OCI-LY7 (cell line): ENCODE results near the gene SEMA6D. TPM values are rescaled to one million over a fixed set of nuclear protein-coding genes. Genes with fewer than 3 reads are reported as not detected.

ENCODE experiments used
- BruUV-seq: library from RNA; stranded (reverse); fragments of 400-500 nt; replicated peaks from 2 replicates; lab custom pipeline; 2021; lab: Mats Ljungman, UMichigan
- CTCF ChIA-PET: fragments of 300-600 bp; sonication (Branson Sonifier 250); formaldehyde crosslinking; loops from one replicate; lab custom pipeline; 2022; ENCODE audit warnings: antibody characterized with exemption; ENCODE audit not compliant: unreplicated experiment; lab: Charles Lee
- POLR2A ChIA-PET: fragments of 300-600 bp; sonication (Branson Sonifier 250); formaldehyde crosslinking; loops from one replicate; lab custom pipeline; 2022; ENCODE audit warnings: antibody characterized with exemption; lab: Charles Lee
- DNase-seq: peaks from one replicate; pipeline ENCODE4 v3.0.0-alpha.2; 2015; ENCODE audit warnings: low spot score
- H2AFZ ChIP-seq: fragments of 200-600 bp; sonication (generic), shearing (Covaris generic); 2 replicates; pipeline ENCODE4 v1.6.1; 2014; ENCODE audit warnings: mild to moderate bottlenecking, antibody characterized with exemption, low read length, moderate library complexity
- H3K27ac ChIP-seq: fragments of 200-600 bp; sonication (generic); 2 replicates; pipeline ENCODE4 v1.5.1; 2014; ENCODE audit warnings: mixed run types, low read depth, mild to moderate bottlenecking, moderate library complexity, low read length, inconsistent platforms; ENCODE audit not compliant: poor library complexity, severe bottlenecking
- H3K36me3 ChIP-seq: fragments of 200-600 bp; sonication (generic); 2 replicates; pipeline ENCODE4 v1.6.1; 2014; ENCODE audit warnings: mild to moderate bottlenecking, antibody characterized with exemption, low read length, moderate library complexity, mixed read lengths; ENCODE audit not compliant: insufficient read depth
- H3K4me1 ChIP-seq: fragments of 200-600 bp; sonication (generic); 2 replicates; pipeline ENCODE4 v1.5.1; 2014; ENCODE audit warnings: mild to moderate bottlenecking, low read length; ENCODE audit not compliant: insufficient read depth, poor library complexity, severe bottlenecking
- H3K4me2 ChIP-seq: fragments of 200-600 bp; sonication (generic); 2 replicates; pipeline ENCODE4 v1.6.1; 2014; ENCODE audit warnings: mild to moderate bottlenecking, low read length
- H3K4me3 ChIP-seq: fragments of 200-600 bp; sonication (generic); 2 replicates; pipeline ENCODE4 v1.5.1; 2014; ENCODE audit warnings: mild to moderate bottlenecking, low read depth, low read length; ENCODE audit not compliant: poor library complexity, severe bottlenecking
- H3K79me2 ChIP-seq: fragments of 200-600 bp; sonication (generic); 2 replicates; pipeline ENCODE4 v1.6.1; 2016; ENCODE audit warnings: low read depth, mild to moderate bottlenecking, low read length, moderate library complexity, mixed read lengths; ENCODE audit not compliant: insufficient read depth
- H3K9me2 ChIP-seq: fragments of 200-600 bp; sonication (generic); 2 replicates; pipeline ENCODE4 v1.6.1; 2016; ENCODE audit warnings: mild to moderate bottlenecking, low read length, mixed read lengths; ENCODE audit not compliant: insufficient read depth
- H3K9me3 ChIP-seq: fragments of 200-600 bp; sonication (generic); 2 replicates; pipeline ENCODE4 v1.6.1; 2014; ENCODE audit warnings: mild to moderate bottlenecking, mixed run types, low read length, mixed read lengths
- H4K20me1 ChIP-seq: fragments of 200-600 bp; sonication (generic); 2 replicates; pipeline ENCODE4 v1.6.1; 2014; ENCODE audit warnings: mild to moderate bottlenecking, antibody characterized with exemption, low read length, moderate library complexity, mixed read lengths; ENCODE audit not compliant: insufficient read depth
- CTCF ChIP-seq: fragments of 200-600 bp; sonication (generic); conservative IDR thresholded peaks from 2 replicates; pipeline ENCODE4 v1.5.1; 2014; ENCODE audit warnings: mild to moderate bottlenecking, antibody characterized with exemption, low read length, moderate library complexity, mixed read lengths
- EZH2phosphoT487 ChIP-seq: fragments of 200-600 bp; sonication (generic); IDR thresholded peaks from 2 replicates; pipeline ENCODE4 v1.6.1; 2018; ENCODE audit warnings: low read depth, borderline replicate concordance, mild to moderate bottlenecking, mixed run types, antibody characterized with exemption, low read length, moderate library complexity, mixed read lengths
- intact Hi-C: fragments of 100-400 bp; cut with micrococcal nuclease; formaldehyde crosslinking; loops from one replicate; pipeline ENCODE4 v1.10.0; 2022; ENCODE audit not compliant: unreplicated experiment
- total RNA-seq, 2 experiments: library from RNA; depleted of rRNA in 1 of 2; stranded (reverse); fragments of >200 nt in 1 of 2; shearing (Covaris generic) in 1 of 2; gene quantifications; 2 replicates each; pipeline ENCODE4 v1.2.3, GENCODE V29; 2014 to 2022

SEMA6D gene
- total RNA-seq, 2 experiments from 2014 or later = not detected

GRCh38 chr15:47724346-47724745 lies 7.0 kb downstream of the SEMA6D start:
- H3K36me3 ChIP-seq = no peaks in the 10 kb centered on the region
- no peak overlapping the region for H3K4me3 ChIP-seq
- no peak for DNase-seq
- no peaks in the 10 kb centered on the region for H3K79me2 ChIP-seq
- no peak overlapping the region for H3K27ac ChIP-seq
- no peaks in the 10 kb centered on the region for H4K20me1 ChIP-seq
- no peak for TF ChIP-seq EZH2phosphoT487
- no TSS peak for BruUV-seq
- no peaks in the 10 kb centered on the region for H3K4me1 ChIP-seq
- H3K4me2 ChIP-seq = no peak overlapping the region
- H3K9me3 ChIP-seq = no peaks in the 10 kb centered on the region
- ChIA-PET CTCF (no interaction called here), POLR2A (interaction anchor here (0.6 kb wide), 1 partner anchor 201 kb away, joined by 5 read pairs; no protein-coding TSS in a partner anchor)
- intact Hi-C loops = no loop called here
- H3K9me2 ChIP-seq = no peaks in the 10 kb centered on the region
- H2AFZ ChIP-seq = no peak overlapping the region

DNA sequence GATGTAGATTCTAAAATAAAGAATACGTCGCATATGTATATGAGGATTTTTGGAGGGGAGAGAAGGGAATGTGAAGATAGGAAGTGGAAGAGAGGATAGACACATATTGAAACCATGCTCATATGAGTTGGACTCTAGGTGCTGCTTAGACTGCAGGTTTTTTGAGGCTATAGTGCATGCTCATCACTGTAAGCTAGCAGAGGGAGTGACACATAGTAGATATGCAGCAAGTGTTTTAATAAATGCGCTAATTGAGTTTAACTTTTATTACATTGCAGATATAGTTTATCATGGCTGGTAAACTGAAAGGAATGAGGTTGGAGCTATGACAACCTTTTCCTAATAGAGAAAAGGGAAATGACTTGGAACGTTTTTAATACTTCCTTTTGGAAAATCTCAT lies 7.7 kb downstream of the SEMA6D start:
- Histone ChIP-seq H4K20me1 (no peaks in the 10 kb centered on the region), H3K4me1 (no peaks in the 10 kb centered on the region), H3K4me2 (no peak overlapping the region), H3K79me2 (no peaks in the 10 kb centered on the region), H3K27ac (no peak overlapping the region), H3K36me3 (no peaks in the 10 kb centered on the region), H3K9me2 (no peaks in the 10 kb centered on the region), H3K4me3 (no peak overlapping the region), H2AFZ (no peak overlapping the region), H3K9me3 (no peaks in the 10 kb centered on the region)
- BruUV-seq = no TSS peak
- no peak for DNase-seq
- TF ChIP-seq EZH2phosphoT487 = no peak
- no peak for TF ChIP-seq CTCF
- intact Hi-C loops = no loop called here
- ChIA-PET CTCF (no interaction called here), POLR2A (no interaction called here)

GRCh38 chr15:47725906-47726305 lies 8.6 kb downstream of the SEMA6D start:
- no TSS peak for BruUV-seq
- no peaks in the 10 kb centered on the region for H3K9me3 ChIP-seq
- H3K4me2 ChIP-seq = no peak overlapping the region
- no peaks in the 10 kb centered on the region for H3K79me2 ChIP-seq
- no peaks in the 10 kb centered on the region for H4K20me1 ChIP-seq
- H3K36me3 ChIP-seq = no peaks in the 10 kb centered on the region
- H3K27ac ChIP-seq = no peak overlapping the region
- ChIA-PET CTCF (no interaction called here), POLR2A (interaction anchor here (0.6 kb wide), 1 partner anchor 43 kb away, joined by 3 read pairs; no protein-coding TSS in a partner anchor)
- intact Hi-C loops = no loop called here
- DNase-seq = no peak
- no peaks in the 10 kb centered on the region for H3K4me1 ChIP-seq
- no peaks in the 10 kb centered on the region for H3K9me2 ChIP-seq
- no peak overlapping the region for H3K4me3 ChIP-seq
- TF ChIP-seq EZH2phosphoT487 (no peak), CTCF (no peak)
- no peak overlapping the region for H2AFZ ChIP-seq
